SK-N-SH treated with all-trans-retinoic acid at 6 μM for 48 hours (cell line): ENCODE measurements around the gene SPATS2.

Experiments
- ARNTL ChIP-seq: fragments of 450-650 bp; formaldehyde crosslinking; IDR thresholded peaks from 2 replicates; pipeline ENCODE4 v1.5.0; 2020; ENCODE audit warnings: low read depth, mild to moderate bottlenecking, moderate library complexity, borderline replicate concordance
- CREB5 ChIP-seq: fragments of 250-450 bp; sonication (Bioruptor Pico); IDR thresholded peaks from 2 replicates; pipeline ENCODE4 v1.5.1; 2020; ENCODE audit warnings: low read depth, mild to moderate bottlenecking, moderate library complexity
- CSRNP3 ChIP-seq: fragments of 250-450 bp; sonication (Bioruptor Pico); IDR thresholded peaks from 2 replicates; pipeline ENCODE4 v1.5.1; 2021; ENCODE audit warnings: mild to moderate bottlenecking, moderate library complexity
- ISL1 ChIP-seq: fragments of 250-450 bp; sonication (Bioruptor Pico); IDR thresholded peaks from 2 replicates; pipeline ENCODE4 v2.1.2; 2022; ENCODE audit warnings: mild to moderate bottlenecking, moderate library complexity
- RARB ChIP-seq: fragments of 250-450 bp; sonication (Bioruptor Pico); IDR thresholded peaks from 2 replicates; pipeline ENCODE4 v1.8.0; 2021; ENCODE audit warnings: mild to moderate bottlenecking, moderate library complexity
- TSHZ2 ChIP-seq: fragments of 250-450 bp; sonication (Bioruptor Pico); IDR thresholded peaks from 2 replicates; pipeline ENCODE4 v1.5.0; 2020; ENCODE audit warnings: mild to moderate bottlenecking, moderate library complexity
- ZFP3 ChIP-seq: fragments of 250-450 bp; sonication (Bioruptor Pico); IDR thresholded peaks from 2 replicates; pipeline ENCODE4 v1.5.0; 2020; ENCODE audit warnings: mild to moderate bottlenecking, moderate library complexity
- ZNF70 ChIP-seq: fragments of 450-650 bp; formaldehyde crosslinking; IDR thresholded peaks from 2 replicates; pipeline ENCODE4 v1.5.0; 2020; ENCODE audit warnings: mild to moderate bottlenecking, moderate library complexity

- no peak for TF ChIP-seq TSHZ2 (CRISPR knock-in tag)
- no peak for TF ChIP-seq CSRNP3
- no peak for TF ChIP-seq ZFP3 (CRISPR knock-in tag)
- TF ChIP-seq CREB5 (CRISPR knock-in tag): no peak
- no peak for TF ChIP-seq ZNF70 (CRISPR knock-in tag)
- TF ChIP-seq ISL1: no peak
- TF ChIP-seq RARB (CRISPR knock-in tag): no peak
- TF ChIP-seq ARNTL (CRISPR knock-in tag): no peak
Measured at GRCh38 chr12:49375406-49375805, 8.1 kb downstream of the SPATS2 start.
